H9 (cell line): ENCODE data around the gene SNCA. TPM values are rescaled to one million over a fixed set of nuclear protein-coding genes. Genes with fewer than 3 reads are reported as not detected.

ENCODE experiments used
- DNase-seq: peaks from one replicate; pipeline ENCODE4 v3.0.0-alpha.2; 2017
- H2AFZ ChIP-seq: one replicate; pipeline ENCODE4 v1.6.1; 2013; ENCODE audit warnings: mild to moderate bottlenecking, low read length, control low read depth, moderate library complexity
- H2AK5ac ChIP-seq: 2 replicates; pipeline ENCODE4 v1.6.1; 2013; ENCODE audit warnings: low read length, control low read depth, mixed read lengths; ENCODE audit not compliant: insufficient read length
- H2BK120ac ChIP-seq: one replicate; pipeline ENCODE4 v1.6.1; 2013; ENCODE audit warnings: low read depth, mild to moderate bottlenecking, low read length, control low read depth, inconsistent platforms; ENCODE audit not compliant: poor library complexity, severe bottlenecking
- H2BK12ac ChIP-seq: 2 replicates; pipeline ENCODE4 v1.6.1; 2013; ENCODE audit warnings: low read length, control low read depth, mixed read lengths, low read depth; ENCODE audit not compliant: insufficient read length
- H2BK15ac ChIP-seq: 2 replicates; pipeline ENCODE4 v1.6.1; 2013; ENCODE audit warnings: low read depth, low read length, control low read depth
- H2BK20ac ChIP-seq: one replicate; pipeline ENCODE4 v1.6.1; 2013; ENCODE audit warnings: low read depth, mild to moderate bottlenecking, low read length, control low read depth, inconsistent platforms; ENCODE audit not compliant: poor library complexity, severe bottlenecking
- H2BK5ac ChIP-seq: 2 replicates; pipeline ENCODE4 v1.6.1; 2013; ENCODE audit warnings: low read length, control low read depth, mixed read lengths; ENCODE audit not compliant: insufficient read length
- H3K14ac ChIP-seq: 2 replicates; pipeline ENCODE4 v1.6.1; 2013; ENCODE audit warnings: low read length, control low read depth; ENCODE audit not compliant: insufficient read depth
- H3K18ac ChIP-seq: 2 replicates; pipeline ENCODE4 v1.6.1; 2013; ENCODE audit warnings: low read depth, mild to moderate bottlenecking, mixed read lengths, low read length, control low read depth; ENCODE audit not compliant: insufficient read length
- H3K23ac ChIP-seq: 2 replicates; pipeline ENCODE4 v1.6.1; 2013; ENCODE audit warnings: low read length, control low read depth, mixed read lengths, low read depth; ENCODE audit not compliant: insufficient read length
- H3K23me2 ChIP-seq: 2 replicates; pipeline ENCODE4 v1.6.1; 2013; ENCODE audit warnings: low read depth, mild to moderate bottlenecking, mixed read lengths, low read length, control low read depth; ENCODE audit not compliant: insufficient read length, poor library complexity, severe bottlenecking
- H3K27ac ChIP-seq: 2 replicates; pipeline ENCODE4 v1.5.1; 2013; ENCODE audit warnings: low read length, control low read depth, mixed read lengths, low read depth; ENCODE audit not compliant: insufficient read length
- H3K27me3 ChIP-seq: 2 replicates; pipeline ENCODE4 v1.6.1; 2013; ENCODE audit warnings: low read length, control low read depth, inconsistent platforms; ENCODE audit not compliant: insufficient read depth
- H3K4ac ChIP-seq: 2 replicates; pipeline ENCODE4 v1.6.1; 2013; ENCODE audit warnings: low read depth, mild to moderate bottlenecking, control low read depth, inconsistent platforms, low read length, moderate library complexity
- H3K4me1 ChIP-seq: 2 replicates; pipeline ENCODE4 v1.6.1; 2013; ENCODE audit warnings: low read length, control low read depth, inconsistent platforms; ENCODE audit not compliant: insufficient read depth
- H3K4me2 ChIP-seq: 2 replicates; pipeline ENCODE4 v1.6.1; 2013; ENCODE audit warnings: low read length, control low read depth, mixed read lengths; ENCODE audit not compliant: insufficient read length, insufficient read depth
- H3K56ac ChIP-seq: 2 replicates; pipeline ENCODE4 v1.6.1; 2013; ENCODE audit warnings: low read depth, mild to moderate bottlenecking, mixed read lengths, low read length, control low read depth; ENCODE audit not compliant: insufficient read length
- H3K79me1 ChIP-seq: 2 replicates; pipeline ENCODE4 v1.6.1; 2013; ENCODE audit warnings: low read depth, mild to moderate bottlenecking, moderate library complexity, low read length, control low read depth, inconsistent platforms; ENCODE audit not compliant: insufficient read depth, poor library complexity, severe bottlenecking
- H3K79me2 ChIP-seq: 2 replicates; pipeline ENCODE4 v1.6.1; 2013; ENCODE audit warnings: low read length, control low read depth, inconsistent platforms; ENCODE audit not compliant: insufficient read depth
- H3K9ac ChIP-seq: 2 replicates; pipeline ENCODE4 v1.6.1; 2013; ENCODE audit warnings: low read length, control low read depth, mixed read lengths; ENCODE audit not compliant: insufficient read length; ENCODE audit errors: extremely low read depth
- H3K9me3 ChIP-seq: one replicate; pipeline ENCODE4 v1.6.1; 2013; ENCODE audit warnings: low read depth, low read length, inconsistent platforms; ENCODE audit not compliant: control insufficient read depth
- H3T11ph ChIP-seq: one replicate; pipeline ENCODE4 v1.6.1; 2013; ENCODE audit warnings: mild to moderate bottlenecking, low read length, control low read depth, inconsistent platforms
- H4K20me1 ChIP-seq: one replicate; pipeline ENCODE4 v1.6.1; 2013; ENCODE audit not compliant: control insufficient read depth, insufficient read length, insufficient read depth
- H4K5ac ChIP-seq: 2 replicates; pipeline ENCODE4 v1.6.1; 2013; ENCODE audit warnings: low read depth, mild to moderate bottlenecking, mixed read lengths, low read length, control low read depth; ENCODE audit not compliant: insufficient read length
- H4K8ac ChIP-seq: replicated peaks from 2 replicates; pipeline ENCODE4 v1.6.1; 2013; ENCODE audit warnings: low read length, control low read depth, mixed read lengths, low read depth; ENCODE audit not compliant: insufficient read length
- H4K91ac ChIP-seq: 2 replicates; pipeline ENCODE4 v1.6.1; 2013; ENCODE audit warnings: low read depth, mild to moderate bottlenecking, moderate library complexity, mixed read lengths, low read length, control low read depth; ENCODE audit not compliant: insufficient read length
- H3K27ac Mint-ChIP-seq, 3 experiments: 2 replicates in 2 of 3; 3 replicates in 1 of 3; pipeline ENCODE4 v1.8.0; 2020 to 2021; ENCODE audit warnings: mixed read lengths in 3 of 3, mild to moderate bottlenecking in 1 of 3, moderate library complexity in 1 of 3
- H3K27me3 Mint-ChIP-seq: 2 replicates; pipeline ENCODE4 v1.8.0; 2021; ENCODE audit warnings: low read depth, mild to moderate bottlenecking, moderate library complexity, mixed read lengths
- H3K36me3 Mint-ChIP-seq, 3 experiments: 2 replicates in 2 of 3; 3 replicates in 1 of 3; pipeline ENCODE4 v1.8.0; 2020 to 2021; ENCODE audit warnings: low read depth in 3 of 3, mixed read lengths in 3 of 3; ENCODE audit not compliant: insufficient read depth in 1 of 3
- H3K4me1 Mint-ChIP-seq, 2 experiments: 2 replicates each; pipeline ENCODE4 v1.8.0; 2020; ENCODE audit warnings: mixed read lengths in 2 of 2
- H3K4me3 Mint-ChIP-seq, 2 experiments: 2 replicates in 1 of 2; 3 replicates in 1 of 2; pipeline ENCODE4 v1.8.0; 2020 to 2021; ENCODE audit warnings: mild to moderate bottlenecking in 2 of 2, mixed read lengths in 2 of 2, moderate library complexity in 1 of 2
- H3K9me3 Mint-ChIP-seq, 2 experiments: 2 replicates in 1 of 2; 3 replicates in 1 of 2; pipeline ENCODE4 v1.8.0; 2020; ENCODE audit warnings: mild to moderate bottlenecking in 2 of 2, mixed read lengths in 2 of 2, moderate library complexity in 1 of 2
- CTCF ChIP-seq: fragments of 200-600 bp; sonication (generic); conservative IDR thresholded peaks from 3 replicates; pipeline ENCODE4 v1.8.0; 2021; ENCODE audit warnings: antibody characterized with exemption, mild to moderate bottlenecking
- total RNA-seq: library from RNA; stranded (reverse); gene quantifications from 2 replicates; pipeline ENCODE4 v1.2.1, GENCODE V29; 2021

The SNCA gene
- total RNA-seq, 1 experiment from 2014 or later, result 8.5 TPM

- Histone ChIP-seq H4K8ac (no peak overlapping the region), H4K20me1 (no peaks in the 10 kb centered on the region), H2BK15ac (no peak overlapping the region), H4K91ac (no peak overlapping the region), H2AK5ac (no peak overlapping the region), H2BK5ac (no peak overlapping the region), H2BK120ac (no peak overlapping the region), H4K5ac (no peak overlapping the region), H3K79me2 (no peaks in the 10 kb centered on the region), H3K27me3 (no peaks in the 10 kb centered on the region), H3K9ac (no peak overlapping the region), H3K14ac (no peak overlapping the region), H2AFZ (no peak overlapping the region), H3K18ac (no peak overlapping the region), H3K56ac (no peak overlapping the region), H2BK20ac (no peak overlapping the region), H3K27ac (no peak overlapping the region), H3K4ac (no peak overlapping the region), H3T11ph (no peak overlapping the region), H3K9me3 (no peaks in the 10 kb centered on the region), H2BK12ac (no peak overlapping the region), H3K4me1 (no peaks in the 10 kb centered on the region), H3K4me2 (no peak overlapping the region), H3K23me2 (no peaks in the 10 kb centered on the region), H3K23ac (no peak overlapping the region), H3K79me1 (no peaks in the 10 kb centered on the region)
- Mint-ChIP-seq H3K4me3 (no peak overlapping the region), H3K27ac (peak overlapping the region in 1 of 3 experiments; percentile 62; a peak in 3 of 7 replicates), H3K36me3 (no peaks in the 10 kb centered on the region), H3K27me3 (no peaks in the 10 kb centered on the region), H3K9me3 (no peaks in the 10 kb centered on the region), H3K4me1 (no peaks in the 10 kb centered on the region)
- no peak for DNase-seq
- TF ChIP-seq CTCF, result no peak
These were observed 39.8 kb downstream of the SNCA start for GRCh38 chr4:89797117-89797516.
